ENCODE measurements around the gene APLP1. TPM values are rescaled to one million over a fixed set of nuclear protein-coding genes. Genes with fewer than 3 reads are reported as not detected.

APLP1 gene
- total and polyA plus RNA-seq, 2 of the 4 experiments (the other 2 are of a cell fraction) = 4.7 to 41.0 TPM

- Histone ChIP-seq H2BK20ac (ENCODE audit: low read depth, low read length) (no peak overlapping the region), H3K27ac (ENCODE audit: insufficient read depth, low read length) (no peak overlapping the region), H2BK120ac (ENCODE audit: low read depth, low read length) (no peak overlapping the region), H4K8ac (ENCODE audit: low read depth in 2 of 2, low read length in 2 of 2) (no peak overlapping the region), H3K9me3 (ENCODE audit: control insufficient read depth, insufficient read depth, low read length) (no peaks in the 10 kb centered on the region), H4K20me1 (ENCODE audit: insufficient read depth, low read length) (no peaks in the 10 kb centered on the region), H2BK15ac (ENCODE audit: low read depth, low read length) (no peak overlapping the region), H3K27me3 (ENCODE audit: control insufficient read depth, insufficient read depth, low read length) (peaks cover 68% of the 10 kb centered on the region), H2BK5ac (ENCODE audit: low read depth, low read length, poor library complexity, severe bottlenecking) (no peak overlapping the region), H3K79me1 (ENCODE audit: low read depth in 1 of 2, low read length in 2 of 2) (no peaks in the 10 kb centered on the region), H2AFZ (replicated peaks; ENCODE audit: low read length, poor library complexity) (peak overlapping the region; percentile 63), H4K5ac (ENCODE audit: low read depth, low read length) (no peak overlapping the region), H3K14ac (replicated peaks; ENCODE audit: low read depth, low read length) (no peak overlapping the region), H3K9me1 (ENCODE audit: insufficient read depth, low read length) (no peaks in the 10 kb centered on the region), H2AK9ac (replicated peaks; ENCODE audit: low read depth, low read length, poor library complexity) (no peak overlapping the region), H3K18ac (ENCODE audit: low read depth, low read length) (no peak overlapping the region), H2AK5ac (ENCODE audit: low read depth, low read length) (no peak overlapping the region), H4K91ac (ENCODE audit: insufficient read depth, low read depth, low read length) (no peak overlapping the region), H3K4me1 (ENCODE audit: control insufficient read depth, insufficient read depth, low read length) (no peaks in the 10 kb centered on the region), H3K9ac (ENCODE audit: low read depth, low read length) (no peak overlapping the region), H3K36me3 (ENCODE audit: control insufficient read depth, insufficient read depth, low read length) (no peaks in the 10 kb centered on the region), H3K56ac (ENCODE audit: extremely low read depth, insufficient read depth, low read length) (no peak overlapping the region), H3K4me2 (ENCODE audit: low read depth, low read length) (no peak overlapping the region), H3K4ac (ENCODE audit: low read depth, low read length) (no peak overlapping the region), H3K4me3 (ENCODE audit: insufficient read depth, low read depth, low read length) (no peak overlapping the region), H3K23ac (ENCODE audit: low read depth, low read length) (no peak overlapping the region)
- WGBS, 2 experiments (ENCODE audit: extremely low coverage in 2 of 2, insufficient read length in 1 of 2) = 39% methylated on average over 8 of the region's 32 CpGs; no CpG with 5 or more reads in 1 of the 2 experiments
- DNase-seq (no peak), ATAC-seq (ENCODE audit: low read depth) (no peak)
- intact Hi-C loops (cut with micrococcal nuclease) = loop anchor here (2.0 kb wide), 1 partner anchor 49 kb away; no protein-coding TSS in a partner anchor
- in situ Hi-C loops (cut with MboI; ENCODE audit: low sequenced_read_pairs) = no loop called here
- dilution Hi-C loops (cut with HindIII; ENCODE audit: low sequenced_read_pairs, unreplicated experiment) = no loop called here
- ChIA-PET CTCF (no interaction called here), POLR2A (ENCODE audit: unreplicated experiment) (no interaction called here)
- no TSS peak for BruUV-seq (replicated peaks)
- no peak for TF ChIP-seq BHLHE40 (IDR thresholded peaks at IDR 0.05; ENCODE audit: low read depth, low read length)
- TF ChIP-seq MAZ (IDR thresholded peaks at IDR 0.05; ENCODE audit: borderline replicate concordance, low read depth, low read length) = no peak
- no peak for TF ChIP-seq USF2 (IDR thresholded peaks at IDR 0.05; ENCODE audit: low read depth, low read length)
- TF ChIP-seq CEBPB (IDR thresholded peaks at IDR 0.05; ENCODE audit: low read depth, low read length) = no peak
- no peak for TF ChIP-seq CTCF (conservative IDR thresholded peaks at IDR 0.05; ENCODE audit: low read depth, low read length)
- TF ChIP-seq RAD21 (IDR thresholded peaks at IDR 0.05; ENCODE audit: low read length) = no peak
- TF ChIP-seq NFE2L2 (IDR thresholded peaks at IDR 0.05; ENCODE audit: low read depth, low read length) = no peak
- TF ChIP-seq RFX5 (IDR thresholded peaks at IDR 0.05; ENCODE audit: low read depth, low read length) = no peak
- TF ChIP-seq, protein P1, sequence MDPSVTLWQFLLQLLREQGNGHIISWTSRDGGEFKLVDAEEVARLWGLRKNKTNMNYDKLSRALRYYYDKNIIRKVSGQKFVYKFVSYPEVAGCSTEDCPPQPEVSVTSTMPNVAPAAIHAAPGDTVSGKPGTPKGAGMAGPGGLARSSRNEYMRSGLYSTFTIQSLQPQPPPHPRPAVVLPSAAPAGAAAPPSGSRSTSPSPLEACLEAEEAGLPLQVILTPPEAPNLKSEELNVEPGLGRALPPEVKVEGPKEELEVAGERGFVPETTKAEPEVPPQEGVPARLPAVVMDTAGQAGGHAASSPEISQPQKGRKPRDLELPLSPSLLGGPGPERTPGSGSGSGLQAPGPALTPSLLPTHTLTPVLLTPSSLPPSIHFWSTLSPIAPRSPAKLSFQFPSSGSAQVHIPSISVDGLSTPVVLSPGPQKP (IDR thresholded peaks at IDR 0.05; ENCODE audit: borderline replicate concordance, low read depth, low read length) = no peak
- no peak for TF ChIP-seq FOS (IDR thresholded peaks at IDR 0.05; ENCODE audit: low read depth, low read length)
- TF ChIP-seq RCOR1 (IDR thresholded peaks at IDR 0.05; ENCODE audit: insufficient replicate concordance, low read length) = no peak
- TF ChIP-seq SMC3 (IDR thresholded peaks at IDR 0.05; ENCODE audit: low read depth, low read length) = no peak
- no peak for TF ChIP-seq CHD1 (IDR thresholded peaks at IDR 0.05; ENCODE audit: low read depth, low read length)
- TF ChIP-seq MXI1 (IDR thresholded peaks at IDR 0.05; ENCODE audit: borderline replicate concordance, low read depth, low read length) = no peak
- no peak for TF ChIP-seq POLR2A (IDR thresholded peaks at IDR 0.05; ENCODE audit: low read depth, low read length)
Observed at GRCh38 chr19:35851213-35852028, 17.0 kb upstream of the APLP1 start.

All from IMR-90 (cell line).